Stimulated activated CD8-positive, alpha-beta memory T cell treated with anti-CD3 and anti-CD28 coated beads, Interleukin-7, amount 100 ng/mL, for 4 hours (primary cell): ENCODE data around the gene ENTR1.
"Not testable (repeated sequence)": the region's sequence is repeated elsewhere in the genome, so short reads cannot be mapped to it uniquely, and the experiment has no call there.

Source experiments
- DNase-seq, 2 donors: peaks; one replicate each; pipeline ENCODE4 v3.0.0-alpha.2; 2020; ENCODE audit warnings: low read depth in 2 of 2

The ENTR1 gene

GRCh38 chr9:136419092-136419420 lies 8.6 kb upstream of the ENTR1 start:
- no peak for DNase-seq

DNA sequence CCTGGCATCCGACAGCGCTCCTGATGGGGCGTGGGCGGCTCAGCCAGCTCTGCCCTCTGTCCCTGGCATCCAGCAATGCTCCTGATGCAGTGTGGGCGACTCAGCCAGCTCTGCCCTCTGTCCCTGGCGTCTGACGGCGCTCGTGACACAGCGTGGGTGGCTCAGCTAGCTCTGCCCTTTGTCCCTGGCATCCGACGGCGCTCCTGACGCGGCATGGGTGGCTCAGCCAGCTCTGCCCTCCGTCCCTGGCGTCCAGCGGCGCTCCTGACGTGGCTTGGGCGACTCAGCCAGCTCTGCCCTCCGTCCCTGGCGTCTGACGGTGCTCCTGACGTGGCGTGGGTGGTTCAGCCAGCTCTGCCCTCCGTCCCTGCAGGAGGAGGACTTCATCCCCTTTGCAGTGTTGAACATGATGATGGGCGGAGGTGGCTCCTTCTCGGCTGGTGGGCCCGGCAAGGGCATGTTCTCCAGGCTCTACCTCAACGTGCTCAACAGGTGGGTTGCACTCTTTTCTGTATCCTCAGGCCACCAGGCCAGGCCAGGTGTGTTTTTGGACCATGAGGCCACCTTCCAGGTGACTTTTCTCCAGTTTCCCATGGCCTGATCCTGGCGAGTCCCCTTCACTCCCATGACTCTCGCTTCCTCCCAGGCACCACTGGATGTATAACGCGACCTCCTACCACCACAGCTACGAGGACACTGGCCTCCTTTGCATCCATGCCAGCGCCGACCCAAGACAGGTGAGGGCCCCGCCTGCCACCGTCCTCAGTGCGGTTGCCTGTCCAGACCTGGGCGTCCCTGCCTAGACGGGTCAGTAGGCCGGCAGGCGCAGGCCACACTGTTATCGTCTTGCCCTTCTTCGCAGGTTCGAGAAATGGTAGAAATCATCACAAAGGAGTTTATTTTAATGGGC lies 8.0 kb upstream of the ENTR1 start:
- DNase-seq = no peak

DNA sequence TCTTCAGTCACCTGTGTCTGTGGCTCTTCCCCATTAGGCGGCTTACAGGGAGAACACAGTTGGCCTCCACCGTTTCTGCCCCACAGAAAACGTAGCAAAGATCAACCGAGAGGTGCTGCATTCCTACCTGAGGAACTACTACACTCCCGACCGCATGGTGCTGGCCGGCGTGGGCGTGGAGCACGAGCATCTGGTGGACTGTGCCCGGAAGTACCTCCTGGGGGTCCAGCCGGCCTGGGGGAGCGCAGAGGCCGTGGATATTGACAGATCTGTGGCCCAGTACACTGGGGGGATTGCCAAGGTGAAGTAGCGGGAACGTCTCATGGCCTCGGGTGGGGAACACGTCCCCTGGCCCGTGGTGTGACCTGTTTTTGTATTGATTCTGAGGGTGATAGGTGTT lies 6.5 kb upstream of the ENTR1 start:
- no peak for DNase-seq

- no peak for DNase-seq
These were observed 6.0 kb upstream of the ENTR1 start for GRCh38 chr9:136416427-136416826.

- DNase-seq = no peak
These were observed 2.5 kb upstream of the ENTR1 start for GRCh38 chr9:136412962-136413361.

DNA sequence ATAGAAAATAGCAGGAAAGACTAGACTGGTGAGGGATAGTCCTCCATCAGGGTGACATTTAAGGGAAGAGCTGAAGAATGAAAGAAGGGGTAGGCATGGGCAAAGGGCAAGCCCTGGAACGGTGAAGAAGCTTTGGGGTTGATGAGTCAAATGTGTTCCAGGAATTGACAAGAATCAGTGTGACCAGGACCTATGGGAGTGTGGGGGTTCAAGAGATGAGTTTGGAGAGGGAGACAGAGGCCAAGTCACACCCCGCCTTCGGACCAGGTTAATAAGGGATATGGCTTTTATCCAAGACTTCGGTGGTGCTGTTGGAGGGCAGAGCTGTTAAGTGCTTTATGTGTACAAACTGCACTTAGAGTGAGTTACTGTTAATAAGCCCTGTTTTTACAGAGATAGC lies 964 bp upstream of the ENTR1 start:
- DNase-seq = no peak

DNA sequence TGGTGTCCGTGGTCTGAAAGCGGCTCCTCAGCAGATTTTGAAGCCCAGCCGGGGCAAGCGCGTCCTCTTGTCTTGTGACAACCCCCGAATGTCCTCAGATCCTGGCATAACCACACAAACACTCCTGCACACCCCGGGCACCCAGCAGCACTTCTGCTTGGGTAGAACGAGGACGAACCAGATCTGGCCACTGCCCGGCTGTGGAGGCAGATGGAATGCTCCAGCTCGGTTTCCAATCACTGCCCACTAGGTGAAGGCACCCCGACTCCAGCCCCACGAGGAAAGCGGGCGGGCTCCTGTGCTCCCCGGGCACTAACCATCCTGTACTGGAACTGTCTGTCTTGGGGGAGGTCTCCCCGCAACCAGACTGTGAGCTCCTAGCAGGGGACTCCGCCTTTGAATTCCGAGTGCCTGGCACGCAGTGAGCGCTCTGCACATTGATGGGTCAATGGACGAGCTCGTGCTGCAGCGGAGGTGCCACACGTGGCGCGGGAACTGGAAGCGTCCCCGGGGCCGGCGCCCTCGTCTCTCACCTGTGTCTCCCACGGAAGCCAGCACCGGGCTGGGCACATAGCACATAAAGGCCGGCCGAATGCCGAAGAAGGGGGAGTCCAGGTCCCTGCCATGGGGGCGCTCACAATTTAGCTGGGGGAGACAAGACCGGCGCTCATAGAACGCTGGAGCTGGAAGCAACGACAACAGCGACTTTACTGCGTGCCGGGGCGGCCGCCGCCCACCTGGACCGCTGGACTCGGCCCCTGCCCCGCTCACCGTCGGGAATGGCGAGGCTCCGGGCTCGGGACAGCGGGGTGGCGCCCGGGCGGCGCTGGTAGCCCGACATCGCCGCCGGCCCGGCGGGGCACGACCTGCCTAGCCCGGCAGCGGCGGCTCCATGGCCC lies 608 bp downstream of the ENTR1 start:
- peak; percentile 21 to 29 for DNase-seq

DNA sequence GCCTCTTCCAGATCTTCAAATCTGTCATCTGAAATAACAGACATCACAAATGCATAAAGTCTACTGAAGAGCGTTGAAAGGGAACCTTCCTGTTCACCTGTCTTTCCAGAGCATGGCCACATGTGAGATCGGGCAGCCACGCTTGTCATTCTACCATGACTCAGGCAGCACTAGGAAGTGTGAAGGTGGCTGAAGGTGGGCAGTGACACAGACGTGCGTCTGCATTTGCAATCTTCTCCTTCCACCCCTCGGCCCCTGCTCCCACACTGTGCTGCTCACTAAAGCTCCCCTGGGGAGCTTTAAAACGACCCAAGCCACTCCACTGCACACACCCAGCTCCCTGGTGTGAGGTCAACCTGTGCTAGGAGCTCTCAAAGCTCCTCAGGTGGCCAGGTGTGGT lies 2.5 kb downstream of the ENTR1 start:
- no peak for DNase-seq

- not testable (repeated sequence) for DNase-seq
These were observed 3.4 kb downstream of the ENTR1 start for GRCh38 chr9:136407061-136407460.

DNA sequence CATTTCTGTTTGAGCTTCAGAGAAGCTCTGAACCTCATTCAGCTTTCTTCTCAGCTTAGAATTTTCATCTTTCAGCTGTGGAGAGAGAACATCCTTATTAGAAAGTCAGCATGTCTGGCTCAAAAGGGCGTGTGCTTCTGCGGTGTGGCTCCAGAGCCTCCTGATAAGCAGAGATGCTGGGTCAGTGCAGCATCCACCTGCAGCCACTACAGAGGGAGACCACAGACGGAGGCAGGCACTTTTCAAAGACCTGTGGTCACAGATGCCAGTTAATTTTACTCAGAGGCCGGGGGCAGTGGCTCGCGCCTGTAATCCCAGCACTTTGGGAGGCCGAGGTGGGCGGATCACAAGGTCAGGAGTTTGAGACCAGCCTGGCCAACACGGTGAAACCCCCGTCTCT lies 4.5 kb downstream of the ENTR1 start:
- DNase-seq = not testable (repeated sequence)

DNA sequence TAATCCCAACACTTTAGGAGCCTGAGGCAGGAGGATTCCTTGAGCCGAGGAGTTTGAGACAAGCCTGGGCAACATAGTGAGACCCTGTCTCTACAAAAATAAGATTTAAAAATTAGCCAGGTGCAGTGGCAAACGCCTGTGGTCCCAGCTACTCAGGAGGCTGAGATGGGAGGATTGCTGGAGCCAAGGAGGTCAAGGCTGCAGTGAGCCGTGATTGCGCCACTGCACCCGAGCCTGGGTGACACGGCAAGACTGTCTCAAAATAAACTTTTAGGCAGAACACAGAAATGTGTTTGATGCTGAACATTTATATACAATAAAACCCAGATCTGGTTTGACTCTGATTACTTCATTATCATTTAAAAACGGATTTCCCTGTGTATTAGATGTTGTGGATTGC lies 4.9 kb downstream of the ENTR1 start:
- DNase-seq = no peak

GRCh38 chr9:136404801-136405136 lies 5.6 kb downstream of the ENTR1 start:
- DNase-seq = no peak

DNA sequence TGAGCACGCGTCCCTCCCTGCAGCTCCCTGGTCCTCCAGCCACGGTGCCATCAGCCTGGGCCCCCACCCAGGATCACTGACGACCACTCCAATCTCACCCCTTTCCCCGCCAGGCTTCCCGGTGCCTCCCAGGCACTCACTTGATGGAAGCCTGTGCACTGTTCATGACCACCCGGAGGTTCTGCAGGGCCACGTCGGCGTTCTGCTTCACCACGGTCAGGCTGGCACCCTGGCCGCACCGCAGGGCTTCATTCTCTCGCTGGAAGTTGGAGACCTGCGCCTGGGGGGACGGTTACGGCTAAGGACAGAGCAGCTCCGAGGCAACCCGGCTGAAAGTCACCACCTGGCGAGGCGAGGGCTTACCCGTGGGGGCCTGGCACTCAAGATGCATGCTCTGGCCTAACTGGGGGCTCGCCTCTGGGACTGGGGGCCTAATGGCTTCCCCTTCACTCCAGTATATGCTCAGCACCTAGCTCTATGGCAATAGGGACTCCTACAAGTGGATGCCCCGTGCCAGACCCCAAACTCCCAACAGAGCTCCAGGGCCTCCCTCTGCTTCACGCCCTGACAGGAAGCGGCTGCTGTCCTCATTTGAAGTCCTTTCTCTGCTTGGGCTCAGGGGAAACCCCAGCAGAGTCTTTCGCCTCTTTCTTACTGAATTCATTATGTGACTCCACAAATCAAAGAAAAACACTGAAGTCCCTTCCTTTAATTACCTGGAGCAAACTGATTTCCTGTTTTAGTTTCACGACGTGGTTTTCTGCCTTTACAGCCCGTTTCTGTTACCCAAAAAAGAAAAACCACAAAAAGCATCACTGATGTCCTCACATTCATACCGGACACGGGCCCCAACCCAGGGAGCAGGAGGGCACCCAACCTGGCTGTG lies 6.3 kb downstream of the ENTR1 start:
- peak in 1 of 2 donors; percentile 22 for DNase-seq

DNA sequence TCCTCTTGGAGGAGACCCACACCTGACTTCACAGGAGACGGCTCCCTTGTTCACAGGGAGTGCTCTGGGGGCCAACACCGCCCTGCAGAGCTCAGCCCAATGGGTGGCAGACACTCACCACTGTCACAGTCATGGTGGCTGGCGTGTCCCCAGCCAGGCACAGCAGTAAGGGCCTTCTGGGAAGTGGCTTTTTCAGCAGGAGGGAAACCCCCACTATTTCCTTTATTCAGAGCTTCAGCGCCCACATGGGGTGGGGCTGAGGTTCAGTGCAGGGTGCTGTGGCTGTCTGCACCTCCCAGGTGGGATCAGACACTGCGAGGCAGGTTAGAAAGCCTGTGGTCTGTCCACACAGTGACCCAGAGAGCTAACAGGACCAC lies 6.9 kb downstream of the ENTR1 start:
- peak; percentile 73 to 76 for DNase-seq

GRCh38 chr9:136402067-136402466 lies 8.3 kb downstream of the ENTR1 start:
- no peak for DNase-seq

GRCh38 chr9:136401173-136401922 lies 9.1 kb downstream of the ENTR1 start:
- no peak for DNase-seq

DNA sequence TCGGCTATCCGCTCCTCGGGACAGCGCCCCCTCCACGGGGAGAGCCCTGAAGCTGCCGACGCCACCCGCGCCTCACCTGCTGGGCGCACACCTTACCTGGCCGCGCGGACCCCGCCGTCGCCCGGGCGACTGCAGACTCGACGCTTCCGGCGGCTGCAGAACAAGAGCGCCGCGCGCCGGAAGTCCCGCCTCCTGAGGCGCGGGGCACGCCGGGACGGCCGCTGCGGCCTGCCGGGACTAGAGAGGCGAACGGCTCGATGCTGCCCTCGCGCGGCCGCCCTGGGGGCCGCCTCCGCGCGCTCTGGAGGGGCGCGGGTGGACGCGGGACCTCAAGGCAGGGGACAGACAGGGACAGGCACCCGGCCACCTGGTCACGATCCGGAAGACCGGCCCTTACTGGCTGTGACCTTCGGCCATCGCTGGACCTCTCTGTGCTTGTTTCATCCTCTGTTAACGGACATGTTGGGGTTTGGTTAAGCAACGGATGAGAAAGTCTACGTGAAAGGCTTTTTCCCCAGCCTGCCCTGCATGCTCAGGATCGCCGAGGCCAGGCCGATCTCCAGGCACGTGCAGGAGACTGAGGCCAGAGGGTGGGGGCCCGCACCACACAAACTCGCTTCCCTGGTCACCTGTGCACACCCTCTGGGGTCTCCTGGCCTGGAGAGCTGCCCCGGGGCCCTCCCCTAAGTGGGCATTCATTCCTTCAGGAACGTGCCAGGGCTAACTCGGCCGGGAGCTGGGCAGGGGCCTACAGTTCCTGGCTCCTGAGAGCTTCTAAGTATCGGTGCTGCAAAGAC lies 10.2 kb downstream of the ENTR1 start, which contains the start of gene SNAPC4:
SNAPC4 (minus strand) TSS at position 133 of the 797 bp plus-strand sequence. CDS start 1,742 bp downstream, outside the sequence.
- peak; percentile 64 to 82 for DNase-seq

DNA sequence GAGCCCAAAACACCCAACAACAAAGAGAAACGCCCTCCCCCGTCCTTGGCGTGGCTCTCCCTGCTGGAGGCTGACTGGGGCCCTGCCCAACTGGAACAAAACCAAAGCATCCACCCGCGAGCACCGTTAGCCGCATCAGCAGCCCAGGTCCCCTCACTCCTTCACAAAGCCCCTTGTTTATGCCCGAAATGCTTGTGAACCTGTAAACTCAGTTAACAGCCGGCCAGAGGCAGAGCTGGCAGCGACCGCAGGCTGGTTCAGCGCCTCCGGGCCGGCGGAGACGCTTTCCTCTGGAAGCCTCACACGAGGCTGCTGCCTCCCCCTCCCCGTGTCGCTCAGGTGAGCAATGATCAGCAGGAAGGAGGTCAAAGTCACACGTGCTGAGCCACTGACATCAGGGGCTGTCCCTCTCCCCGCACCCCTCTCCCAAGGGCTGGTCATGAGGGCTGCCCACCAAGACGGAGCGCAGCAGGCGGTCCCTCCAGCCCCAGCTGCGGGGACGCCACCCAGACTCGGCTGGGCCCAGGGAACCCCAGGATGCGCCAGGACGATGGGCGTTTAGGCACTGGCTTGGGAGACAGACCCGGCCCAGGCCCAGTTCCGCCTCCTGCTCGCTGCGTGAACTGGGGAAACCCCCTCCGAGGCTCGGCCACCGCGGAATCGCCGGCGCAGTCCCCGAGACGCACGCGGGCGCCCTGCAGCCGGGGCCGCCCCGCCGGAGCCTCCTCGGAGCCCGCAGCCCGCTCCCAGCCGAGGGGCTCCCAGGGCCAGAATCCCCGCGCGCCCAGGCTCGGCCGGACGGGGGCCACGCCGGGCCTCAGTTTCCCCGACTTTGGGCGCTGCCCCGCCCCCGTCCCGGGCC lies 11.0 kb downstream of the ENTR1 start:
- peak in 1 of 2 donors; percentile 46 for DNase-seq

GRCh38 chr9:136398286-136398685 lies 12.1 kb downstream of the ENTR1 start:
- DNase-seq = no peak
